GM12865 (cell line): Measurements from ENCODE around the gene KCNG1.

Source experiments
- DNase-seq: peaks from one replicate; pipeline ENCODE4 v3.0.0; 2010; ENCODE audit warnings: low read depth
- H3K4me3 ChIP-seq: 2 replicates; pipeline ENCODE4 v1.5.1; 2011; ENCODE audit warnings: mild to moderate bottlenecking, low read depth, low read length, control low read depth
- CTCF ChIP-seq: IDR thresholded peaks from 2 replicates; pipeline ENCODE4 v1.5.1; 2011; ENCODE audit warnings: low read length, control low read depth, low read depth, inconsistent platforms; ENCODE audit not compliant: insufficient read depth; ENCODE audit errors: missing control alignments

Gene KCNG1

GRCh38 chr20:51061418-51062045 is 38.6 kb upstream of the KCNG1 start:
- no peak overlapping the region for H3K4me3 ChIP-seq
- no peak for DNase-seq
- no peak for TF ChIP-seq CTCF

- DNase-seq: no peak
- H3K4me3 ChIP-seq: no peak overlapping the region
- no peak for TF ChIP-seq CTCF
Observed at GRCh38 chr20:51060301-51060700, 37.4 kb upstream of the KCNG1 start.

GRCh38 chr20:51059862-51060261 is 37.0 kb upstream of the KCNG1 start:
- no peak for DNase-seq
- TF ChIP-seq CTCF: no peak
- H3K4me3 ChIP-seq: no peak overlapping the region

GRCh38 chr20:51058017-51058416 is 35.1 kb upstream of the KCNG1 start:
- no peak for DNase-seq
- no peak overlapping the region for H3K4me3 ChIP-seq
- TF ChIP-seq CTCF: no peak

GRCh38 chr20:51054233-51054632 is 31.3 kb upstream of the KCNG1 start:
- TF ChIP-seq CTCF: no peak
- H3K4me3 ChIP-seq: no peak overlapping the region
- DNase-seq: no peak

GRCh38 chr20:51050531-51051075 is 27.7 kb upstream of the KCNG1 start:
- H3K4me3 ChIP-seq: no peak overlapping the region
- no peak for DNase-seq
- TF ChIP-seq CTCF: no peak
